Midbrain (tissue), 1 donor: Measurements from ENCODE around the gene GPR158.

Experiments
- DNase-seq: peaks from one replicate; lab custom pipeline; 2025; lab: John Stamatoyannopoulos, UW

The GPR158 gene

DNA sequence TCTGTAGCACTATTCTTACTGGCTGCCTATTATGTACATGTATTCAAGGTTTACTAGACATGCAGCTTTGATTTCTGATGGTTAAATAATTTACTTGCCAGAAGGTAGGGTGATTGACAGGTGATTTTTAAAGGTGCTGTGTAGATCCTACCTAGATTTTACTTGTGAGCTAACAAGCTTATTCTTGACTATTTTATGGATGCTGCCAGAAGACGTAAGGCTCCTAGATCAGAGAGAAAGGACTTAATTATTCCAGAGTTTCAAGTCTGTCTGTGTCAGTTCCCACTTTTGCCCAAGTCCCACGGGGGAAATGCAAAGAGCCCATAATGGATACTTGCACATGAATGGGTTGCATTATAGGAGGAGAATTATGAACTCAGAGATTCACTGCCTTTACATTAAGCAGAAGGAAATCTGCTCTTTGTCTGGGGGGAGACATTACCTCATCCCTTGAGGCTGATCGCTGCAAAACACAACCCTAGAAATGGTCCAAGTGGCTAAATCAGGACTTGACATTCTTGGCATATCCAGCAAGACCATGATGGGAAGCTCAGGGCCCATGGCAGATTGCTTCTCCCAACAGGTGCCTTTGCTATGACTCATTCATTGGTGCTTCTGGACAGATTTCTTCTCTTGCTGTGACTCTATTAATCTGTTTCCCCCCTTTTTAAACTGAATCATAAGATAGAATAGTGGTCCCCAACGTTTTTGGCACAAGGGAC is 32.1 kb downstream of the GPR158 start:
- DNase-seq: no peak

DNA sequence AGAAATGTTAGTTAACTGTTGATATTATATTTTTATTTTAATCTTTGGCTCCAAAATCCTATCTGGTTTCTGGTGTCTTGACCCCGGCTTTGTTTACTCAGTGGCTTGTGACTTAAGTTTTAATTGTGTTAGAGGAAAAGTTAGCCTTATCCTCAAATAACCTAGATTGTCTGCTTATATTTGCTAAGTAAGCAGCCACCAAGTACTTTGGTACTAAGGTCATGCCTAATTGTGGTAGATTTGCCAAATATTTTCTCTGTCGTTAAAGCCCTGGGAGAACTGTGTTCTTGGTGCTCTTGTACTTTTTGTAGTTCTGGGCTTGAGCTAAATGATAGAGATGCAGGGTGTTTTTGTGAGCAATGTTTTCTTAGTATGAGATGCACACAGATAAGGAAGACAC is 34.8 kb downstream of the GPR158 start:
- DNase-seq: no peak

DNA sequence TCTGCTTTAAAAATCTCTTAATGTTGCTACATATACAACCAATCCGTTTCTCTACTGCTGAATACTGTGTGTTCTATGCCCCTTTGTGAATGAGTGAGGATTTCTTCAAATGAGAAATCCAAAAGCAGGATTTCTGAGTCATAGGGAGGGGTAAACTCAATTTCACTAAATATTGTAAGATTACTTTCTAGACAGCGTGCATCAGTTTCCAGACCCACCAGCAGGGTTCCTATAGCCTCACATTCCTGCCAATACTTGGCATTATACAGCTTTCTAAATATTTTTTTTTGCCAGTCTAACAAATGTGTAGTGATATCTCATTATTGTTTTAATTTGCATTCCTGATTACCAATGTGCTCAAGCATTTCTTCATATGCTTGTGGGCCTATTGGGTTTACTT is 35.5 kb downstream of the GPR158 start:
- DNase-seq: no peak

DNA sequence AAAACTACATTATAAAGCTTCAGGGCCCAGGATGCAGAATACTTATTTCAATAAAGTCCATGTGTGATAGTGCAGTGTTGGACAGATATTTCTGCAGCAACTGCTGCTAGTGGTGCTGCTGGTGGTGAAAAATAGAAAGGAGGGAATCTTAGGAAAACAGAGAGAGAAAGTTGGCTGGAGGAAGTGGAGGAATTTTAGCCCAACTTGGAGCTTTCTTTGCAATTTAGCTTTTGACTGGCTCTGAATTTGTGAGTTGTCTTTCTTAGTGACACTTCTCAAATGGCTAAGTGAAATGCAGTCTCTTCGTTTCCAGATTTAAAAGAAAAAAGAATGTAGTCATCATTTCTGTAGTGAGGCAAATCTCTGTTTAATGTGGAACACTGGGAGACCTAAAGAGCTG is 45.4 kb downstream of the GPR158 start:
- DNase-seq: no peak

DNA sequence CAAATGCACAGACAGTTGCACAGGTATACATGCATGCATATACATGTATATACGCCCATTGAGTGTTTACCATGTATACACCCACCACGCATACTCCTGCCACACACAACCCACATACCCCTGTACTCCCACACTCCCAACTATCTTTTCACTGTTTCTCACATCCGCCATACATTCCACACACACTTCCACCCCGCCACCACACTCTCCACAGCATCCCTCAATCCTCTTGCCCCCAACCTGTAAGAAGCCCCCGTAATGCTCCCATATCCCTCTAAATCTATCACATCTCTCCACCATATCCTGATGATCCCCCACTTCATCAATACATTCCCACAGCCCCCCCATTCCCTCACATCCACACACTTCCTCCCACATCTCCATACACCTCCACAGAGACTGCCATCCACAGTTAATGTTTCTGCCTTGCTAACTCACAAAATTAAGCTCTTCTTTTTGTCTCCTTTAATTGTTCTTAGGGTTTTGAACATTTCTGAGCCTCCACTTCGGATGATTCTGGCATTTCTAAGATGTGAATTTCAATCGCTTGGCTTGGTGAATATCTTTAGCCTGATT is 47.4 kb downstream of the GPR158 start:
- DNase-seq: no peak

DNA sequence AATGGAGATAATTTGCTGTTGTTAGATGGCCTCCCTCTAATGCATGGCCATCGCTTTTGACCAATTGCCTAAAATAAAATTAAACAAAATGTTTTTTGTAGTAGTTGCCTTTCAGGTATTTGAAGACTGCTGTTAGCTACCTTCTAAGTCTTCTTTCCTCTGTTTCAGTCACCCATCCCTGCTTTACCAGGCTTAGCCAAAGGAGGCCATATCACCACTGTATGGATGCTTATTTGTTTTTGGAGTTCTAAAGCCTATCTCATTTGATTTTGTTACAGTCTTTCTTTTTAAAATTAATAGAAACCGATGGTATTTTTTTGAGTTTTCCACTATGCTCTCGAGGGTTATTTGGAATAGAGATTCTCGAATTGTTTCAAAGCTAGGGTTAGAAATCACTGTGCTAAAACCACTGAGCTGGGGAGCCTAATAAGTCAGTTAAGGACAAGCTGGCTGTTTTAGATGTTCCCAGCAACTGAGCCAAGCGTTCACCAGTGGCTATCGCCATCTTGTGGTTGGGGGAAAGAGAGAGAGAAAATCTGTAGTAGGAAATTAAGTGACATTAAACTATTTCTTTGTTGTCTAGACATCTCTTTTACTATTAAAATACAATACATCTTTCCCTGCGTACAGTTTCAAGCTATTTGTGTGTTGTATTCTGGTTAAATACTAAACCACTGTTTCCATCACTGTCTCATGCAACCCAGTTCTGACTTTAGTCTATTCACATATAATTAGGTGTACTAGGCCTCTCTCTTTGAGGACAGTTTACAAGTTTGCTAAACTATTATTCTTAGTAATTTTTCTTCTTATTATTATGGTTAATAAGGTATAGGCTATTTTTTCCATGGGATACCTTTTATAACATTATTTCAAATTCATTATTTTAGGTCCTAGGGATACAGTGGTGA is 52.2 kb downstream of the GPR158 start:
- peak; percentile 86 for DNase-seq

DNA sequence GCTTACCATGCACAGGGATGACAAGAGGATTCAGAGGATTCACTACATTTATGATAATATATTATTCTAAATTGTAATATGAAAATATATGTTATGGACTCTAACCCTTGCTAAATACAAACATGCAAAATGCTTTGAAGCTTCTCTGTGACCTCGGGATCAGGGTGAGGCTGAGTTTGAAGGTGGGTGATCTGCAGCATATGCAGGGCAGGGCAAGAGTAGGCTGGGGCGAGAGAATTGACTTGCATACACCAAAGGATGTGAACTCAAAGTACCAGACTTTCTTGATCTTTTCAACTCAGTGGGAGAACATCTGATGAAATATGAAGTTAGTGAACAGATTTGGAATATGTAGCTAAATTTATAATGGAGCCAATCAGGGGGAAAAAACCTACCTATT is 57.0 kb downstream of the GPR158 start:
- DNase-seq: no peak

DNA sequence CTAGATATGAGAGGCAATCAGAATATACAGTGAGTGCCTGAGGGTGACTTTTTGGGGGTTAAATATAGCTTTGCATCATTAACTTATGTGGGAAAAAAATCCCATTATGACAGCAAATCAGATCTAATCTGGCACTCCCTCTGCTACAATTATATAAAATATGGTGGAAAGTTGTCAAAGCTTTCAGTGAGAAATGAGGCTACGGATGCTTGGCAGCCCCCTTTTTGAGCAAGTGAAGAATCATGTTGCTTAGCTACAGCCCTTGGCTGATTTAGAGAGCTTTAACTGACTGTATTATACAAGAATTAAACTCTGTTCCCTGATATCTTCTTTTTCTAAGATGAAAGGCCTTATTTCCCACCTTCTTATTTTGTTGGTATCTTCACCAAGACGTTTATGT is 57.4 kb downstream of the GPR158 start:
- DNase-seq: no peak

DNA sequence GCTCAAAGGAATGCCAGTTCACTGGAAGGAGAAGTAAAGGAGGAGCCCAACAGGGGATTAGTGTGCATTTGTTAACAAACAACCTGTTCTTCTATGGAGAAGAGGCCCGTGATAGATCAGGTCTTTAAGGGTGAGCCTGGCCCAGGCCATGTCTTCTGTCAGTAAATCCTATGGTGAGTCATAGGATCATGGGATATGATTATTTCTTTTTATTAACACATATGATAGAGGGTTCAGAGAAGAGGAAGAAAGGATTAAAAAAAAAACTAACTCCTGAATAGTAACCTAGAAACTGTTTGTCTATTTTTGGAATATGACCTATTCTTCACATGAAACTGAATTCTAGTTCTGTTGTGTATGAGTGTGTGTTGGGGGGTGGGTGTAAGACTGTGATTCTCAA is 70.4 kb downstream of the GPR158 start:
- no peak for DNase-seq

DNA sequence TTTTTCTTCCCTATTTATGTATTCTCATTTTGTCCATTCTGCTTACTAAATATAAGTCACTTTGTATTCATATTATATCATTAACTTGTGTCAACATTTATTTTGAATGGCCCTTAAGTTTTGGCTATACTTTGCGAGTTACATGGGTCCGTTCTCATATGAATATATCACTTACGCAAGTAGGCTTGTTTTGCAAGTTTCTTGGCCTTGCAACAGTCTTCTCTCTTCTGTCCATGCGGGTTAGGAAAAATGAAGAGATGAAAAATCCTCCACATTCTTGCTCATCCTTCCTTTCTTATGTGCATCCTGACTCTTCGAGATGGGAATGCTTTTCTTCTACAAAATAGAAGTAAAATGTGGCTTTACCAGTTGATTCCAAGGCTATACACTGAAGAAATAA is 82.8 kb downstream of the GPR158 start:
- DNase-seq: no peak

DNA sequence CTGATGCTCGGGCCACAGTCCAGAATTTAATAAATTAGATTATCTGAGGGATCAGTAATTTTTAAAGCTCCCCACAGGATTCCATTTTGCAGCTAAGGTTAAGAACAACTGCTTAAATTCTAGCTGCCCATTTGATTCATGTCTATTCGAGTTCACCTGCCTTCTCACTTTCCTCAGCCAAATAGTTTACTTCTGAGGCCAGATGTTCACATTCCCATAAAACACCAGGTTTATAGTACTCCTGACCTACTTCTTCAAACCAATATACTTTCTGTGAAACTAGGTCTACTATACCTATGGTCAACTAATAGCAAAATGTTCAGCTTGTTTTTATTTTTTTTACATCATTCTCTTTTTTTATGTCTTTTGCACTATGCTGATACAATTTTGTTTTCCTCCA is 86.3 kb downstream of the GPR158 start:
- no peak for DNase-seq

DNA sequence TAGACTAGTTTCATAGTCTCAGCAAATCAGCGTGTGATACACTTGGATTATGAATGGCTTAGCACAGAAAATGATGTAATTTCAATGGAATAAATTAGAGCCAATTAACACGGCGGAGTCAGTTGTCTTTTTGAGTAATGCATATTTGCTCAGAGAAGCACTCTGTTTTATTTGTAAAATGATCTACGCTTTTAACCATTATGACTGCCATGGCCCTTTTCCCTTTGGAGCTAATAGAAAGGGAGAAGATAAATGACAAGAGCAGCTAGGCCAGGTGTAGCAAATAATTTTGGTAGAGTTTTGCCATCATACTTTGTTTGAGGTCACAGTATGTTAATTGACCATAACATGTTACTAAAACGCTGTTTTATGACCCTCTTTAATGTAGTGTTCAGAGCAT is 86.8 kb downstream of the GPR158 start:
- DNase-seq: no peak

DNA sequence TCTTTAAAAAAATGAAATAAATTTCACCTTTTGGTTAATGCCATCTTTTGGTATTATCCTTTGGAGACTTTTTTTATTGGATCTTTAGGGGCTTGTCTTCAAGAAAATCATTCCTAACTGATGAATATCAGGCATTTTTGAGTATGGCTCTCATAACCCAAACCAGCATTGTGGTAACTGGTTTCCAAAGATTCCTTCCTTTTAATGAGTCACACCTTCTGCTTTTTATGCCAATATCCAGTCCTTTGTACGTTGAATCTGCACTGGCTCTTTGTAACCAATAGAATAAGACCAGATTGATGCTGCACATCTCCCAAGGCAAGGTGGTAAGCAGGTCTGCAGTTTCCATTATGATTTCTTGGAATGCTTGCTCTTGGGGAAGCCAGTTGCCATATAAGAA is 89.1 kb downstream of the GPR158 start:
- no peak for DNase-seq

DNA sequence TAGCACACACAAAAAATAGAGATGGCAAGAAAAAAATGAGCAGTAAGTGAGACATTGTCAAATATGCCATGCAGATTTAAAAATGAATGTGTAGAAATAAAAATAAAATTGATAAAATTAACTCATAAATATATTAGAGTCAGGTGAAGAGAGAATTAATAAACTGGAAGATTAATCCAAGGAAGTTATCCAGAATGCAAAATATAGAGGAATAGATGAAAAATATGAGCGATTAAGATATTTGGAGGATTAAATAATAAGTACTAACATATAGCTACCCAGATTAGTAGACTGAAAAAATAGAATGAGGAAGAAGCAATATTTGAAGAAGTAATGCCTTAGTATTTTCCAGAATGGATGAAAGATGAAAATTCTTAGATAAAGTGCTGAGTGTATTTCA is 103.4 kb downstream of the GPR158 start:
- no peak for DNase-seq

DNA sequence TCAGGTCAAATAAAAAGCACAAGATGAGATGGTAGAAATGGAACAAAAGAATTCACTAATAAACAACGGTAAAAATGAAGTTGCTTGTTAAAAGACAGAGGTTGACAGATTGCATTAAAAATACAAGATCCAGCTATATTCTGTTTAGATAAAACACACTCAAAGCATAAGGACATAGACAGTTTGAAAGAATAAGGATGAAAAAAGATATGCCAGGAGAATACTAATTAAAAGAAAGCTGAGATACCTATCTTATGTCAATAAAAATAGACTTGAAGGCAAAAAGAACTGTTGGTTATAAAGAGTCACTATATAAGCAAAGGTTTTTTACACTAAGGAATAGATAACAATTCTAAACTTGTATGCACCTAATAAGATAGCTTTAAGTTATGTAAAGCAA is 105.3 kb downstream of the GPR158 start:
- DNase-seq: no peak

DNA sequence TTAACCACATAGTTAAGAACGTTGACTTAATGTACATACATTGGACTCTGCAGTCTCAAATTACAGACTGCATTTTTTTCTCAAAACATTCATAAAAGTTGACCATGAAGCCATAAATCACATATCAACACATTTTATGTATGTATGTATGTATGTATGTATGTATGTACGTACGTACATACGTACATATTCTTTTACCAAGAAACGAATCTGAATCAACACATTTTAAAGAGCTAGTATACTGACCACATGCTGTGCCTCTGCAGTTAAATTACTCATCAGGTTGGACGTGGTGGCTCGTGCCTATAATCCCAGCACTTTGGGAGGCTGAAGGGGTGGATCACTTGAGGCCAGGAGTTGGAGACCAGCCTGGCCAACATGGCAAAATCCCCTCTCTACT is 105.8 kb downstream of the GPR158 start:
- no peak for DNase-seq

DNA sequence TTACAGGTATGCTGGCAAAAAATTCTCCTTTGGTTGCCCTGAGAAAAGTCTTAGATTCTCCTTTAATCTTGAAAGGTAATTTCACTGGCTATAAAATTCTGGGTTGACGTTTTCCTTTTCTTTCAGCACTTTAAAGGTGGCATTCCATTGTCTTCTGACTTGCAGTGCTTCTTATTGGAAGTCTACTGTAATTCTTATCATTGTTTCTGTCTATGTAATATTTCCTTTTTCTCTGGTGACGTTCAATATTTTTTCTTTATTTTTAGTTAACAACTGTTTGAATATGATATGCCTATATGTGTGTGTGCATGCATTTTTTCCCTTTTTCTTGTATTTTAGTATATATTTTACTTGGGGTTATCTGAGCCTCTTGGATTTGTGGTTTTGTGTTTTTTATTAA is 111.0 kb downstream of the GPR158 start:
- DNase-seq: no peak

DNA sequence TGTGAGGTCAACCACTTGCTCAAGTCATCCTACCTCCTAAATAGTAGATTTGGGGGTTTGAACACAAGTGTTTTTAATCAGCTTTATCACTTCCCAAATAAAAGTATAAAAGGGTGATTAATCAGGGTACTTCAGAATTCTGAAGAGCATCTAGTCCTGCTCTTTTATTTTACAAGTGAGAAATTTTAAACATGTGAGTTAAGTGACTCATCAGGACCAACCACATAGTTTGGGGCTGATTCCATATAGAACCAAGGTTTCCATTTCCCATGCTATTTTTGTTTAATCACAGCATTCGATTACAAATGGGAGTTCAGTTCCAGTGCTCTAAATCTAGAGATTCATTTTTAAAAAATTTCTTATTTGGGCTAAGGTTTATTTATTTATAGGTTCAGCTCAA is 113.4 kb downstream of the GPR158 start:
- DNase-seq: no peak

DNA sequence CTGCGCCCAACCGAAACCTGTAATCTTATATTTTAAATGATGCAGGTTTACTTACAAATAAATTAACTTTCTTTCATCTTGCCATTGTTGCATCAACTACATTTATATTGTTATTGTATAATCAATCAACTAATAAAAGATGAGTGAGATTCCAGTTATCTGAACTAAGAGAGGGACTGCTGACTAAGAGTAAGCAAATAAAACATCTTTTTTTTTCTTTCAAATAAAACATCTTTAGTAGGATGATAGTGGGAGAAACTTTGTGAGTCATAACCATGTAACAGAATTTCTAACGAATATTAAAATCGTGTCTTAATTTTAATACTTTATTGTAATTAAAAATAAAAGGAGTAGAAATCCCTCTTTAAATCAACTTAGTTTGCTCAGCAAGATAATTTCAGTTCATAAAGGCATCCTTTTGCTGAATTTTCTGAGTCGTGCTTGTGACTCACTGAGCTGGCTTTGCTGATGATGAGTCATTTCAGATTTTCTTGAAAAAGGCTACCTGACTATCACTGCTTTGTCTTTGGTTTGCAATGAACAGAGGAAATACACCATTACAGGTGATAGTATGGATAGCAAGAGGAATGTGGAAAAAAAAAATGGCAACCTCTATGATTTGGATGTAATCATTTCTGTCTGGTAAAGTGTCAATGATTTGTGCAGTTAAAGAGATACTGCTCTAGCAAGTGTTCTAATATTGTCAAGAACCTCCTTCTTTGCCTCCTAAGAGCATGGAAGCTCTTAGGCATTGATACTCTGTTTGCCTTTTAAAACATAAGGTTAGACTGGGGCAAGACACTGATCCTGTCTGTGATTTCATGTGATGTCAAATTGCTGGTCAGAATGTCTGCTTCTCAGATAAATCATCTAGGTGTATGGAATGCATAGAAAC is 119.5 kb downstream of the GPR158 start:
- no peak for DNase-seq

DNA sequence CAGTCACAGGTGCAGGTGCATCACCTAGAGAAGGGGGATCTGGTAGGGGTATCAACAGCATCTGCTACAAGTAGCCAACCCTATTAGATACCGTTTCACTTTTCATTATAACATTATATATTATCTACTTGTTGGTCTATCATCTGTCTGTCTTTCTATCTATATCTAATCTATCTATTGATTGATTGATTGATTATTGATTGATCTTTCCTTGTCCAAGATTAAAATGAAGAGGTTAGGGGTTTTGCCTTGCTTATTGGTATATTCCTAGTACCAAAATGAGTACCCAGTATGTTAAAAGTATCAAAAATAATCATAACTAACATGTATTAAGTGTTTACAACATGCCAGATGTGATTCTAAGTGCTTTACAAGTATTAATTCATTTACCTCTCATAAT is 121.5 kb downstream of the GPR158 start:
- no peak for DNase-seq

DNA sequence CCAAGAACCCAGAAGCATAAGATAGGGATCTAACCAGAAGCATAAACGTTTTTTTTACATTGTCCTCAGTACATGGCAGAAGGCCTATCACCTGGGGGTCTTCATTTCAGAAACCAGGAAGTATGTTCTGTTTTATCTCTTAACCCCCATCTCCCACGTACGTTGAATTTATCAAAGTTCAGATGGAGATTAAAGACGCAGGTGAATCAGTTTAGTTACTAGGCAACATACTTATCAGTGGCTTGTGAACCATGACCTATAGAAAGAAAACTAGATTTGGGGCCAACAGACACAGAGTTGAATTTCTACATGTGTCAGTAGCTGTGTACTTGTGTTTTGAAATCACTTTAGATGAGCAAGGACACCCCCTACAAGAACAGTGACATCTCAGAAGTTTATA is 122.7 kb downstream of the GPR158 start:
- DNase-seq: no peak

DNA sequence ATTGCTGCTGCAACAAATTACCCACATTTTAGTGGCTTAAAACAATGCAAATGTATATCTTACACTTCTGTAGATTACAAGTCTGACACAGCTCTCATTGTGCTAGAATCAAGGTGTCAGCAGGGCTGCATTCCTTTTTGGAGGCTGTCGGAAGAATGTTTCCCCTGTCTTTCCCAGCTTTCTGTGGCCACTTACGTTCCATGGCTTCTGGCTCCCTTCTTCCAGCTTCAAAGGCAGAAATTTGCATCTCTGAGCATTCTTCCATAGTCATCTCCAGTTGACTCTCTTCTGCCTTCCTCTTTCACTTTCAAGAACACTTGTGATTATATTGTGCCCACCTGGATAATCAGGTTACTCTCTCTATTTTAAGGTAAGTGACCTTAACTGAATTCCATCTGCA is 125.3 kb downstream of the GPR158 start:
- DNase-seq: no peak
